Activated CD8-positive, alpha-beta memory T cell treated with anti-CD3 and anti-CD28 coated beads for 4 hours (primary cell): ENCODE results near the gene ZC2HC1B.
"Not testable (repeated sequence)": the region's sequence is repeated elsewhere in the genome, so short reads cannot be mapped to it uniquely, and the experiment has no call there.

Experiments used
- DNase-seq, 2 donors: peaks; one replicate each; pipeline ENCODE4 v3.0.0-alpha.2; 2020; ENCODE audit warnings: low read depth in 2 of 2

The ZC2HC1B gene

GRCh38 chr6:143864234-143864633, at the start of gene ZC2HC1B:
ZC2HC1B (plus strand) TSS chr6:143864474; CDS start chr6:143864540, 66 bp downstream.
- DNase-seq, result no peak

GRCh38 chr6:143817621-143818020, 46.7 kb upstream of the ZC2HC1B start:
- DNase-seq, result no peak

GRCh38 chr6:143821359-143821758, 42.9 kb upstream of the ZC2HC1B start:
- no peak for DNase-seq

- no peak for DNase-seq
Measured at GRCh38 chr6:143822584-143823024, 41.7 kb upstream of the ZC2HC1B start.

- DNase-seq, result no peak
Measured at GRCh38 chr6:143823548-143823947, 40.7 kb upstream of the ZC2HC1B start.

GRCh38 chr6:143828572-143828971, 35.7 kb upstream of the ZC2HC1B start:
- DNase-seq, result no peak

GRCh38 chr6:143836150-143836549, 28.1 kb upstream of the ZC2HC1B start:
- no peak for DNase-seq

GRCh38 chr6:143838395-143838794, 25.9 kb upstream of the ZC2HC1B start:
- no peak for DNase-seq

GRCh38 chr6:143839196-143839595, 25.1 kb upstream of the ZC2HC1B start:
- DNase-seq, result no peak

- no peak for DNase-seq
Measured at GRCh38 chr6:143840595-143841265, 23.5 kb upstream of the ZC2HC1B start.

GRCh38 chr6:143842461-143842901, 21.8 kb upstream of the ZC2HC1B start:
- no peak for DNase-seq

- DNase-seq, result peak; percentile 86 to 88
Measured at GRCh38 chr6:143842902-143843676, 21.2 kb upstream of the ZC2HC1B start, which contains the start of gene LTV1. LTV1 (plus strand) TSS chr6:143843338; CDS start chr6:143843478, 140 bp downstream.

- no peak for DNase-seq
Measured at GRCh38 chr6:143843677-143843999, 20.6 kb upstream of the ZC2HC1B start.

- no peak for DNase-seq
Measured at GRCh38 chr6:143844006-143844405, 20.3 kb upstream of the ZC2HC1B start.

GRCh38 chr6:143845033-143845432, 19.2 kb upstream of the ZC2HC1B start:
- DNase-seq, result no peak

GRCh38 chr6:143851706-143852105, 12.6 kb upstream of the ZC2HC1B start:
- DNase-seq, result not testable (repeated sequence)

- not testable (repeated sequence) for DNase-seq
Measured at GRCh38 chr6:143855057-143855456, 9.2 kb upstream of the ZC2HC1B start.

GRCh38 chr6:143856762-143857161, 7.5 kb upstream of the ZC2HC1B start:
- DNase-seq, result not testable (repeated sequence)

- no peak for DNase-seq
Measured at GRCh38 chr6:143857651-143858050, 6.6 kb upstream of the ZC2HC1B start.

- DNase-seq, result no peak
Measured at GRCh38 chr6:143859891-143860660, 4.2 kb upstream of the ZC2HC1B start.

- DNase-seq, result no peak
Measured at GRCh38 chr6:143863771-143864170, 503 bp upstream of the ZC2HC1B start.

- DNase-seq, result no peak
Measured at GRCh38 chr6:143867236-143867635, 3.0 kb downstream of the ZC2HC1B start.
